ENCODE results near the gene LHPP.

The LHPP gene

GRCh38 chr10:124644236-124644635 is 182.6 kb downstream of the LHPP start:
- H3K4me3 ChIP-seq (ENCODE audit: low read depth, low read length), result no peak overlapping the region
- DNase-seq (ENCODE audit: low read depth), result no peak

- DNase-seq (ENCODE audit: low read depth), result no peak
- no peak overlapping the region for H3K4me3 ChIP-seq (ENCODE audit: low read depth, low read length)
These were observed 183.3 kb downstream of the LHPP start for GRCh38 chr10:124644771-124645415.

GRCh38 chr10:124645467-124646095 is 184.0 kb downstream of the LHPP start:
- no peak overlapping the region for H3K4me3 ChIP-seq (ENCODE audit: low read depth, low read length)

GRCh38 chr10:124646483-124647352 is 185.1 kb downstream of the LHPP start:
- H3K4me3 ChIP-seq (ENCODE audit: low read depth, low read length), result no peak overlapping the region
- no peak for DNase-seq (ENCODE audit: low read depth)

More at GRCh38 chr10:124645467-124646095, 184.0 kb downstream of the LHPP start:
- no peak for DNase-seq (ENCODE audit: low read depth)

GRCh38 chr10:124647421-124648130 is 186.0 kb downstream of the LHPP start:
- H3K4me3 ChIP-seq (ENCODE audit: low read depth, low read length), result no peak overlapping the region
- DNase-seq (ENCODE audit: low read depth), result no peak

GRCh38 chr10:124648131-124648475 is 186.5 kb downstream of the LHPP start:
- H3K4me3 ChIP-seq (ENCODE audit: low read depth, low read length), result no peak overlapping the region
- DNase-seq (ENCODE audit: low read depth), result no peak

GRCh38 chr10:124648738-124649137 is 187.1 kb downstream of the LHPP start:
- DNase-seq (ENCODE audit: low read depth), result peak; percentile 89
- no peak overlapping the region for H3K4me3 ChIP-seq (ENCODE audit: low read depth, low read length)

GRCh38 chr10:124649214-124649613 is 187.6 kb downstream of the LHPP start:
- no peak for DNase-seq (ENCODE audit: low read depth)
- H3K4me3 ChIP-seq (ENCODE audit: low read depth, low read length), result no peak overlapping the region

- no peak for DNase-seq (ENCODE audit: low read depth)
- H3K4me3 ChIP-seq (ENCODE audit: low read depth, low read length), result no peak overlapping the region
These were observed 188.6 kb downstream of the LHPP start for GRCh38 chr10:124650263-124650662.

GRCh38 chr10:124650820-124651401 is 189.3 kb downstream of the LHPP start:
- DNase-seq (ENCODE audit: low read depth), result no peak

GRCh38 chr10:124651402-124651891 is 189.8 kb downstream of the LHPP start:
- no peak overlapping the region for H3K4me3 ChIP-seq (ENCODE audit: low read depth, low read length)
- no peak for DNase-seq (ENCODE audit: low read depth)

More at GRCh38 chr10:124650820-124651401, 189.3 kb downstream of the LHPP start:
- H3K4me3 ChIP-seq (ENCODE audit: low read depth, low read length), result no peak overlapping the region

- DNase-seq (ENCODE audit: low read depth), result no peak
- H3K4me3 ChIP-seq (ENCODE audit: low read depth, low read length), result no peak overlapping the region
These were observed 190.6 kb downstream of the LHPP start for GRCh38 chr10:124652200-124652599.

GRCh38 chr10:124652701-124653100 is 191.1 kb downstream of the LHPP start:
- DNase-seq (ENCODE audit: low read depth), result no peak
- H3K4me3 ChIP-seq (ENCODE audit: low read depth, low read length), result no peak overlapping the region

GRCh38 chr10:124653311-124653710 is 191.7 kb downstream of the LHPP start:
- H3K4me3 ChIP-seq (ENCODE audit: low read depth, low read length), result no peak overlapping the region
- no peak for DNase-seq (ENCODE audit: low read depth)

- no peak for DNase-seq (ENCODE audit: low read depth)
- H3K4me3 ChIP-seq (ENCODE audit: low read depth, low read length), result no peak overlapping the region
These were observed 192.4 kb downstream of the LHPP start for GRCh38 chr10:124653811-124654651.

- no peak overlapping the region for H3K4me3 ChIP-seq (ENCODE audit: low read depth, low read length)
- no peak for DNase-seq (ENCODE audit: low read depth)
These were observed 193.1 kb downstream of the LHPP start for GRCh38 chr10:124654686-124655085.

GRCh38 chr10:124655191-124656112 is 193.8 kb downstream of the LHPP start:
- DNase-seq (ENCODE audit: low read depth), result no peak
- H3K4me3 ChIP-seq (ENCODE audit: low read depth, low read length), result no peak overlapping the region
